Neural progenitor cell (in vitro differentiated cells): ENCODE data around the gene FITM1. TPM values are rescaled to one million over a fixed set of nuclear protein-coding genes. Genes with fewer than 3 reads are reported as not detected.
A peak's percentile ranks its signal among the peaks of the same experiment; 100 is the strongest.

Experiments
- DNase-seq: peaks from one replicate; pipeline ENCODE4 v3.0.0-alpha.2; 2016; ENCODE audit warnings: low spot score
- H2AFZ ChIP-seq: fragments of 200-600 bp; sonication (generic); replicated peaks from 2 replicates; pipeline ENCODE4 v1.6.1; 2016; ENCODE audit warnings: antibody characterized with exemption
- H3F3A ChIP-seq: fragments of 200-600 bp; sonication (generic); 2 replicates; pipeline ENCODE4 v1.6.1; 2016; ENCODE audit warnings: antibody characterized with exemption, low read depth
- H3K27ac ChIP-seq: fragments of 200-600 bp; sonication (generic); 2 replicates; pipeline ENCODE4 v1.5.1; 2016; ENCODE audit warnings: mild to moderate bottlenecking
- H3K27me3 ChIP-seq: fragments of 200-600 bp; sonication (generic); 2 replicates; pipeline ENCODE4 v1.6.1; 2016; ENCODE audit warnings: mild to moderate bottlenecking, moderate library complexity
- H3K36me3 ChIP-seq: fragments of 200-600 bp; sonication (generic); 2 replicates; pipeline ENCODE4 v1.5.1; 2016
- H3K4me1 ChIP-seq: fragments of 200-600 bp; sonication (generic); 2 replicates; pipeline ENCODE4 v1.6.1; 2016; ENCODE audit warnings: mixed run types
- H3K4me2 ChIP-seq: fragments of 200-600 bp; sonication (generic); 2 replicates; pipeline ENCODE4 v1.6.1; 2016
- H3K4me3 ChIP-seq: fragments of 200-600 bp; sonication (generic); 2 replicates; pipeline ENCODE4 v1.5.1; 2016
- H3K79me2 ChIP-seq: fragments of 200-600 bp; sonication (generic); 2 replicates; pipeline ENCODE4 v1.6.1; 2016; ENCODE audit warnings: low read depth
- H3K9ac ChIP-seq: fragments of 200-600 bp; sonication (generic); 2 replicates; pipeline ENCODE4 v1.6.1; 2016
- H3K9me3 ChIP-seq: fragments of 200-600 bp; sonication (generic); 2 replicates; pipeline ENCODE4 v1.5.1; 2016; ENCODE audit warnings: low read depth
- H4K20me1 ChIP-seq: fragments of 200-600 bp; sonication (generic); 2 replicates; pipeline ENCODE4 v1.6.1; 2016; ENCODE audit warnings: low read depth
- H3K27ac Mint-ChIP-seq: 3 replicates; pipeline ENCODE4 v1.8.0; 2021; ENCODE audit warnings: mixed read lengths
- H3K27me3 Mint-ChIP-seq: 2 replicates; pipeline ENCODE4 v1.8.0; 2022; ENCODE audit warnings: low read depth, mild to moderate bottlenecking, inconsistent platforms, moderate library complexity, mixed read lengths; ENCODE audit not compliant: insufficient read depth
- H3K36me3 Mint-ChIP-seq: 3 replicates; pipeline ENCODE4 v1.8.0; 2021; ENCODE audit warnings: mixed read lengths
- H3K4me1 Mint-ChIP-seq: 3 replicates; pipeline ENCODE4 v1.8.0; 2021; ENCODE audit warnings: mixed read lengths
- H3K4me3 Mint-ChIP-seq: 3 replicates; pipeline ENCODE4 v1.8.0; 2021; ENCODE audit warnings: mild to moderate bottlenecking, moderate library complexity, mixed read lengths
- H3K9me3 Mint-ChIP-seq: 3 replicates; pipeline ENCODE4 v1.8.0; 2020; ENCODE audit warnings: mixed read lengths
- CTCF ChIP-seq: fragments of 200-600 bp; sonication (generic); IDR thresholded peaks from 2 replicates; pipeline ENCODE4 v1.5.1; 2017; ENCODE audit warnings: antibody characterized with exemption, mild to moderate bottlenecking
- EZH2 ChIP-seq: fragments of 200-600 bp; sonication (generic); IDR thresholded peaks from 2 replicates; pipeline ENCODE4 v1.6.1; 2017; ENCODE audit warnings: antibody characterized with exemption, mild to moderate bottlenecking, moderate library complexity
- EZH2phosphoT487 ChIP-seq: fragments of 200-600 bp; sonication (generic); IDR thresholded peaks from 2 replicates; pipeline ENCODE4 v1.6.1; 2017; ENCODE audit warnings: antibody characterized with exemption
- total RNA-seq: library from RNA; depleted of rRNA; stranded (reverse); fragments of >200 nt; gene quantifications from 2 replicates; pipeline ENCODE4 v1.2.3, GENCODE V29; 2015; ENCODE audit warnings: low replicate concordance

The FITM1 gene
- total RNA-seq, 1 donor from 2014 or later = 0.77 TPM

DNA sequence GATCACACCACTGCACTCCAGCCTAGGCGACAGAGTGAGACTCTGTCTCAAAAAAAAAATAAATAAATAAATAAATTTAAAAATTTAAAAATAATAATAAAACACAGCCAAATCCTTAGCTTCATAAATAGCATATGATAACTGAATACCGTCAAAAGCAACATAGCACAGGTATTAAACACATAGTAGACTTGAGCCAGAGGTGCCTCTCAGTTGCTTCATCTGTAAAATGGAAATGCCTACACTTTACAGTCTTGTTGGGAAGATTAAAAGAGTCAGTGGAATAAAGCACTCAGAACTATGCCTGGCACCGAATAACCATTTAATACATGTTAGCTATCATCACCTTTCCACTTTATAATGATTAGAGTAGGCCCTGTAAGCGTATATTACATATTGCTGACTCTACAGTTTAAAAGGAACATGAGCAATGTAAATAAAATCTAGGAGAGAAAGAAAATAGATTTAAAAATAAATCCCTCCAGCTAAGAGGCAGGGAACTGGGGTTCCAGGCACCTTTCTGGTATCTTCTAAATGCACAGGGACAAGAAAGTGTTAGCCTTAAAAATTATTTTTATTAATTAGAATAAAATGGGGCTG is 23.7 kb upstream of the FITM1 start:
- H3K27ac ChIP-seq = no peak overlapping the region
- Mint-ChIP-seq H3K36me3 (no peaks in the 10 kb centered on the region), H3K4me3 (no peak overlapping the region), H3K27me3 (peaks cover 6% of the 10 kb centered on the region), H3K4me1 (peaks cover 2% of the 10 kb centered on the region), H3K9me3 (no peaks in the 10 kb centered on the region), H3K27ac (no peak overlapping the region)
- H3K27me3 ChIP-seq = no peaks in the 10 kb centered on the region
- H3K4me3 ChIP-seq = no peak overlapping the region
- H3K9me3 ChIP-seq = no peaks in the 10 kb centered on the region
- H4K20me1 ChIP-seq = no peaks in the 10 kb centered on the region
- H3F3A ChIP-seq = no peaks in the 10 kb centered on the region
- no peak for DNase-seq
- no peak overlapping the region for H2AFZ ChIP-seq
- TF ChIP-seq CTCF (no peak), EZH2 (no peak)
- H3K36me3 ChIP-seq = no peaks in the 10 kb centered on the region
- H3K9ac ChIP-seq = no peak overlapping the region
- H3K79me2 ChIP-seq = no peaks in the 10 kb centered on the region
- no peaks in the 10 kb centered on the region for H3K4me1 ChIP-seq
- H3K4me2 ChIP-seq = no peak overlapping the region

- no peaks in the 10 kb centered on the region for H3K36me3 Mint-ChIP-seq
- H3F3A ChIP-seq = peaks cover 3% of the 10 kb centered on the region
- H3K9me3 Mint-ChIP-seq = no peaks in the 10 kb centered on the region
- no peak for DNase-seq
- TF ChIP-seq EZH2phosphoT487 = no peak
- no peak for TF ChIP-seq EZH2
- TF ChIP-seq CTCF = no peak
- peak overlapping the region; percentile 67 for H3K27ac Mint-ChIP-seq
- H4K20me1 ChIP-seq = no peaks in the 10 kb centered on the region
- H3K4me2 ChIP-seq = no peak overlapping the region
- H3K27ac ChIP-seq = no peak overlapping the region
- no peaks in the 10 kb centered on the region for H3K27me3 ChIP-seq
- no peak overlapping the region for H3K4me3 ChIP-seq
- H3K4me1 ChIP-seq = no peaks in the 10 kb centered on the region
- no peaks in the 10 kb centered on the region for H3K79me2 ChIP-seq
- H3K36me3 ChIP-seq = no peaks in the 10 kb centered on the region
- H3K9ac ChIP-seq = no peak overlapping the region
- peak overlapping the region; percentile 22 for H3K4me3 Mint-ChIP-seq
- H3K27me3 Mint-ChIP-seq = peaks cover 2% of the 10 kb centered on the region
- H2AFZ ChIP-seq = no peak overlapping the region
- H3K4me1 Mint-ChIP-seq = peaks cover 2% of the 10 kb centered on the region
- no peaks in the 10 kb centered on the region for H3K9me3 ChIP-seq
Observed at GRCh38 chr14:24108336-24108874, 22.1 kb upstream of the FITM1 start.

- Histone ChIP-seq H3K9me3 (no peaks in the 10 kb centered on the region), H2AFZ (no peak overlapping the region), H3F3A (peaks cover 13% of the 10 kb centered on the region), H3K27ac (no peak overlapping the region), H3K4me3 (no peak overlapping the region), H4K20me1 (no peaks in the 10 kb centered on the region), H3K36me3 (no peaks in the 10 kb centered on the region), H3K9ac (no peak overlapping the region), H3K4me2 (no peak overlapping the region), H3K4me1 (no peaks in the 10 kb centered on the region), H3K27me3 (no peaks in the 10 kb centered on the region), H3K79me2 (no peaks in the 10 kb centered on the region)
- Mint-ChIP-seq H3K36me3 (no peaks in the 10 kb centered on the region), H3K27me3 (peaks cover 3% of the 10 kb centered on the region), H3K9me3 (no peaks in the 10 kb centered on the region), H3K27ac (no peak overlapping the region), H3K4me1 (peaks cover 2% of the 10 kb centered on the region), H3K4me3 (no peak overlapping the region)
- no peak for DNase-seq
- TF ChIP-seq EZH2phosphoT487 (no peak), CTCF (no peak), EZH2 (no peak)
Observed at GRCh38 chr14:24110060-24110459, 20.4 kb upstream of the FITM1 start.
